Stomach (tissue), 9 donors: ENCODE results near the gene PRKG1. TPM values are rescaled to one million over a fixed set of nuclear protein-coding genes. Genes with fewer than 3 reads are reported as not detected.

Experiments used
- DNase-seq, 2 donors: peaks; one replicate each; pipeline versions ENCODE4 v3.0.0 to v3.0.0-alpha.2; 2013 to 2019
- H3K27ac ChIP-seq, 5 donors: fragments of 200-600 bp in 4 of 5; sonication (generic) in 4 of 5; one replicate each; pipeline ENCODE4 v1.5.1; 2013 to 2019; ENCODE audit warnings: mild to moderate bottlenecking in 1 of 5, moderate library complexity in 1 of 5
- H3K27me3 ChIP-seq, 3 donors: fragments of 200-600 bp; sonication (generic); one replicate each; pipeline ENCODE4 v1.5.1; 2017 to 2019; ENCODE audit warnings: mixed run types in 1 of 3
- H3K36me3 ChIP-seq, 4 donors: fragments of 200-600 bp; sonication (generic); 1 replicate in 3 of 4; 2 replicates in 1 of 4; pipeline ENCODE4 v1.5.1; 2016 to 2019
- H3K4me1 ChIP-seq, 4 donors: fragments of 200-600 bp; sonication (generic); one replicate each; pipeline ENCODE4 v1.5.1; 2016 to 2019
- H3K4me3 ChIP-seq, 4 donors: fragments of 200-600 bp; sonication (generic) in 3 of 4; one replicate each; pipeline ENCODE4 v1.5.1; 2016 to 2019; ENCODE audit warnings: mild to moderate bottlenecking in 1 of 4
- H3K9me3 ChIP-seq, 4 donors: fragments of 200-600 bp; sonication (generic); one replicate each; pipeline ENCODE4 v1.5.1; 2016 to 2019
- EP300 ChIP-seq: sonication (generic); formaldehyde crosslinking; IDR thresholded peaks from one replicate; pipeline ENCODE4 v1.6.1; 2017; ENCODE audit warnings: antibody characterized with exemption
- POLR2A ChIP-seq, 4 donors: fragments of 450-650 bp; IDR thresholded peaks; one replicate each; pipeline ENCODE4 v1.6.1; 2016; ENCODE audit warnings: antibody characterized with exemption in 4 of 4, control low read depth in 2 of 4, mild to moderate bottlenecking in 1 of 4, moderate library complexity in 1 of 4
- POLR2AphosphoS5 ChIP-seq, 3 donors: sonication (generic); formaldehyde crosslinking; IDR thresholded peaks; one replicate each; pipeline ENCODE4 v1.6.1; 2016; ENCODE audit warnings: antibody characterized with exemption in 3 of 3
- WGBS, 5 donors: extraction: QIAGEN DNeasy Blood & Tissue Kit in 3 of 5; methylation state at CpG; one replicate each; pipeline versions ENCODE4 v1.1.5 to v1.1.7; 2013 to 2018; 5-methylcytosine and 5-hydroxymethylcytosine counted together
- intact Hi-C: fragments of 100-400 bp; cut with DNase I; formaldehyde crosslinking; loops from one replicate; pipeline ENCODE4 v1.15.1; 2023; ENCODE audit warnings: low total_unique reads
- polyA plus RNA-seq, 3 donors: library from polyadenylated mRNA; stranded (reverse); fragments of 200-250 nt; gene quantifications; one replicate each; pipeline ENCODE4 v1.2.3, GENCODE V29; 2013
- total RNA-seq, 5 donors: library from RNA; depleted of rRNA; stranded (reverse); fragments of >200 nt; gene quantifications; one replicate each; pipeline versions ENCODE4 v1.1.0 to v1.2.3, GENCODE V29; 2014 to 2016
- TF ChIP-seq, protein P1 (sequence below), 7 experiments: fragments of 450-650 bp in 4 of 7; fragments of 200-600 bp in 3 of 7; sonication (generic) in 3 of 7; IDR thresholded peaks; one replicate each; pipeline ENCODE4 v1.5.1; 2016 to 2019; ENCODE audit warnings: antibody characterized with exemption in 7 of 7, control low read depth in 2 of 7, mild to moderate bottlenecking in 1 of 7
- donor health status: healthy with polysubstance abuse.
- donor health status: Bipolar disorder and iron deficiency.
- donor health status: healthy.

The PRKG1 gene
- total and polyA plus RNA-seq, 8 donors = 1.5 to 89.2 (median 14.3) TPM

DNA sequence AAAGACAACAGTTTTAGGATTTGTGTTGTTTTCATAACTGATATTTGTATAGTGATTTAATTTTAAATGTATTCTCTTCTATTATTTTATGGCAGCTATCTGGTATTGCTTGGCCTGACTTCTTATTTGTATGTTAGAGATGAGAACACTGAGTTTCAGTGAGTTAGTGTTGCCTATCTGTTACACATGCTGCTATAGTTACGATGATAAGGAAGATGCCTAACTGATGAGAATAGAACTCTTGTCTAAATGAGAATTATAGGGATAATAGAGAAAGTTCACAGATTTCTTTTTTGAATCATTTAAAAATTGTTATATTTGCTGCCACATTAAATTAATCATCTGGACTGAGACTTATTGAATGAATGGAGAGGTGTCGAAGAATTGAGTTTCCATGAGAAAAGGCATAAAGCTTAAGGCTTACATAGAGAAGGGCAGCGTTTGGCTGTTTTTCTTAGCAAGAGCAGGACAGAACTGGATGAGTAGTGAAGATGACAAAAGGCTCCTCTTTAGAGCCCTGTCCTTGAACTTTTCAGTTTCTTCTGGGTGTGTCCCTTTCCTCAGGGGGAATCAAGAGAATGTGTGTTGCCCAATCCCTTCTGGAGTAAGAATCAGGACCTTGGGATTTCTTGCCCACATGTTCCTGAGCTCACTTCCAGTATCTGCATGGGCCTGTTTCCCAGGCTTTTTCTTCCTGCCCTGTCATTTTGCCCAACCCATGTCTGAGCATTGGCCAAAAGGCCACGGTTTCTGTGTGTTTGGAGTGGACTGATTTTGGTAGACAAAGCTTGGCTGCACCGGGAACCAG is 820.7 kb downstream of the PRKG1 start:
- no peak overlapping the region for H3K4me3 ChIP-seq
- H3K36me3 ChIP-seq = no peaks in the 10 kb centered on the region
- intact Hi-C loops = no loop called here
- no peaks in the 10 kb centered on the region for H3K27me3 ChIP-seq
- peaks cover 0 to 8% (median 0%) of the 10 kb centered on the region in 4 donors for H3K4me1 ChIP-seq
- no peak for TF ChIP-seq EP300
- 72 to 83% (median 80%) methylated on average over 5 of the region's 5 CpGs for WGBS, 5 donors
- peak overlapping the region in 1 of 5 donors; percentile 24 for H3K27ac ChIP-seq
- DNase-seq = peak in 1 of 2 donors; percentile 40
- no peaks in the 10 kb centered on the region for H3K9me3 ChIP-seq

DNA sequence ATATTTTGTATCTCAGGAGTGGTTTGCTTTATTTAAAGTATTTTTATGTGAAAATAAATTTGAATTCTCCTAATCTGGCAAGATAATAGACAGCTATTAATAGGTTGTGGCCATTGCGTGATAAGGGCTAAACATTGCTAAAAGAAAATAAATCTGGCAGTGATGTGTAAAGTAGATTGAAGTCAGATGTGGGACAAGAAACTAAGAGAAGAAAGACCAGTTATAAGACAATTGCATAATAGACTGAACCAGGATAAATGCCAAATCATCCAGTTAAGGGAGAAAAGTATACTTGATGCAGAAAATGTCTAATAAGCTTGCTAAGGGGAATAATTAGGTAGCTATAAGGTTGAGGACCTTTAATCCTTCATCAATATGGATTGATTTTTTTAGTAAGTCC is 822.6 kb downstream of the PRKG1 start:
- 24 to 41% (median 35%) methylated on average over 1 of the region's 1 CpG for WGBS, 5 donors
- DNase-seq = peak in 1 of 2 donors; percentile 59
- Histone ChIP-seq H3K9me3 (no peaks in the 10 kb centered on the region), H3K36me3 (no peaks in the 10 kb centered on the region), H3K4me3 (no peak overlapping the region), H3K27ac (no peak overlapping the region), H3K4me1 (peaks cover 0 to 8% (median 0%) of the 10 kb centered on the region in 4 donors), H3K27me3 (no peaks in the 10 kb centered on the region)
- intact Hi-C loops = no loop called here
- TF ChIP-seq EP300 (no peak), POLR2A (IDR thresholded peaks at IDR 0.05) (no peak), POLR2AphosphoS5 (IDR thresholded peaks at IDR 0.05) (no peak)
- TF ChIP-seq, protein P1, sequence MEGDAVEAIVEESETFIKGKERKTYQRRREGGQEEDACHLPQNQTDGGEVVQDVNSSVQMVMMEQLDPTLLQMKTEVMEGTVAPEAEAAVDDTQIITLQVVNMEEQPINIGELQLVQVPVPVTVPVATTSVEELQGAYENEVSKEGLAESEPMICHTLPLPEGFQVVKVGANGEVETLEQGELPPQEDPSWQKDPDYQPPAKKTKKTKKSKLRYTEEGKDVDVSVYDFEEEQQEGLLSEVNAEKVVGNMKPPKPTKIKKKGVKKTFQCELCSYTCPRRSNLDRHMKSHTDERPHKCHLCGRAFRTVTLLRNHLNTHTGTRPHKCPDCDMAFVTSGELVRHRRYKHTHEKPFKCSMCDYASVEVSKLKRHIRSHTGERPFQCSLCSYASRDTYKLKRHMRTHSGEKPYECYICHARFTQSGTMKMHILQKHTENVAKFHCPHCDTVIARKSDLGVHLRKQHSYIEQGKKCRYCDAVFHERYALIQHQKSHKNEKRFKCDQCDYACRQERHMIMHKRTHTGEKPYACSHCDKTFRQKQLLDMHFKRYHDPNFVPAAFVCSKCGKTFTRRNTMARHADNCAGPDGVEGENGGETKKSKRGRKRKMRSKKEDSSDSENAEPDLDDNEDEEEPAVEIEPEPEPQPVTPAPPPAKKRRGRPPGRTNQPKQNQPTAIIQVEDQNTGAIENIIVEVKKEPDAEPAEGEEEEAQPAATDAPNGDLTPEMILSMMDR (IDR thresholded peaks at IDR 0.05) = no peak

DNA sequence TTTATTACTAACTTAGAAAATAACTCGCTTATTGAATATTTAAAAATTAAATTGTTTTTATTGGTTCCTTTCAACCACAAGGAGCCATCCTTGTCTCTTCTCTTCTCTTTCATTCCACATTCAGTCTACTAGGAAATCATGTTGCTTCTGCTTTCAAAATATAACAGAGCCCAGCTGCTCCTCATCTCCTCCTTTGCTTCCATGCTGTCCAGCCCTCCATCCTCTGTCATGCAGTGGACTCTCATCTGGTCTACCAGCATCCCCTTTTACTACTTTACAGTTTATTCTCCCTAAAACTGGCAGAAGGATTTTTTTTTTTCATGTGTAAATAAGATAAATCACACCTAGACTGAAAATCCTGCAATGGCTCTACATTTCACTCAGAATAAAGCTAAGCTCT is 823.3 kb downstream of the PRKG1 start:
- Histone ChIP-seq H3K9me3 (no peaks in the 10 kb centered on the region), H3K27ac (no peak overlapping the region), H3K27me3 (no peaks in the 10 kb centered on the region), H3K36me3 (no peaks in the 10 kb centered on the region), H3K4me3 (no peak overlapping the region), H3K4me1 (peaks cover 0 to 8% (median 0%) of the 10 kb centered on the region in 4 donors)
- DNase-seq = peak in 1 of 2 donors; percentile 30
- intact Hi-C loops = no loop called here
- WGBS, 5 donors = 95 to 99% (median 96%) methylated on average over 1 of the region's 1 CpG
- TF ChIP-seq POLR2AphosphoS5 (IDR thresholded peaks at IDR 0.05) = no peak
- TF ChIP-seq EP300 = no peak
- TF ChIP-seq, protein P1 (IDR thresholded peaks at IDR 0.05) = no peak

DNA sequence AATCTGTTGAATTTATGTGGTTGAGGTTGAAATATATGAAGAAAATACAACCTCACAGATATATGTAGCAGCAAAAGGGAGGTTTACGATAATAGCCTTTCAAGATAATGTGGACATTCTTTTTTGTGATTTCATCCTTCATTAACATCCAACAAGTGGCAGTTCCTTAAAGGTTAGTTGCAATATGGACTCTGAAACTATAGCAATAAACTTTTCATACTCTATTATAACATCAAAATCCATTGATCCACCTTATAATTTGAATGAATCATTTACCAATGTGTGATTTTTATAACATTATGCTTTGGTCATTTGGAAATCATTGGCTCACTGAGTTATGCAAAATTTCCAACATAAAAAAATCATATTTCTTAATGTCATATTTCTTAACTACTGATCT is 825.9 kb downstream of the PRKG1 start:
- no peaks in the 10 kb centered on the region for H3K4me1 ChIP-seq
- H3K9me3 ChIP-seq = no peaks in the 10 kb centered on the region
- TF ChIP-seq EP300 (no peak), POLR2A (IDR thresholded peaks at IDR 0.05) (no peak), POLR2AphosphoS5 (IDR thresholded peaks at IDR 0.05) (no peak)
- TF ChIP-seq, protein P1 (IDR thresholded peaks at IDR 0.05) = no peak
- DNase-seq = no peak
- no peaks in the 10 kb centered on the region for H3K27me3 ChIP-seq
- H3K36me3 ChIP-seq = no peaks in the 10 kb centered on the region
- intact Hi-C loops = no loop called here
- 84 to 97% (median 96%) methylated on average over 1 of the region's 1 CpG for WGBS, 5 donors
- no peak overlapping the region for H3K4me3 ChIP-seq
- H3K27ac ChIP-seq = no peak overlapping the region

DNA sequence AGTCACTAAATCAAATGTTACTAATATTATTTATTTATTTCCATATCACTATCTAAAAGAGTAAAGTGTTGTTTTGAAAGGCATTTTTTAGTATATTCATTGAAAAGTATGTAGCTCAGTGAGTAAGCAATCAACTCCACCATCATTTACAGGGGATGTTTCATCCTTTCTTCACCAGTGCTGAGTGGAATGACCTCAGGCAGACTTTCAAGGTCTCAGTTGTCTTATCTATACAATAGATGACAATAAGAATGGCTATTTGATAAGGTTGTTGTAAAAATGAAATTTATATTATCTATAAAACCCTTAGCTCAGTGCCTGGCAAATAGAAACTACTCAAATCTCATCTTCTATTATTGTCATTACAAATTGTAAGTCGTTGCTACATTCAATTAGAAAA is 829.4 kb downstream of the PRKG1 start:
- H3K27ac ChIP-seq = no peak overlapping the region
- no peaks in the 10 kb centered on the region for H3K36me3 ChIP-seq
- no peaks in the 10 kb centered on the region for H3K9me3 ChIP-seq
- DNase-seq = no peak
- TF ChIP-seq, protein P1 (IDR thresholded peaks at IDR 0.05) = no peak
- TF ChIP-seq POLR2AphosphoS5 (IDR thresholded peaks at IDR 0.05) (no peak), EP300 (no peak), POLR2A (IDR thresholded peaks at IDR 0.05) (no peak)
- intact Hi-C loops = no loop called here
- no peaks in the 10 kb centered on the region for H3K4me1 ChIP-seq
- 73 to 79% (median 76%) methylated on average over 1 of the region's 1 CpG for WGBS, 5 donors
- no peaks in the 10 kb centered on the region for H3K27me3 ChIP-seq
- no peak overlapping the region for H3K4me3 ChIP-seq
